ENCODE measurements around the gene LIPF.

The LIPF gene

DNA sequence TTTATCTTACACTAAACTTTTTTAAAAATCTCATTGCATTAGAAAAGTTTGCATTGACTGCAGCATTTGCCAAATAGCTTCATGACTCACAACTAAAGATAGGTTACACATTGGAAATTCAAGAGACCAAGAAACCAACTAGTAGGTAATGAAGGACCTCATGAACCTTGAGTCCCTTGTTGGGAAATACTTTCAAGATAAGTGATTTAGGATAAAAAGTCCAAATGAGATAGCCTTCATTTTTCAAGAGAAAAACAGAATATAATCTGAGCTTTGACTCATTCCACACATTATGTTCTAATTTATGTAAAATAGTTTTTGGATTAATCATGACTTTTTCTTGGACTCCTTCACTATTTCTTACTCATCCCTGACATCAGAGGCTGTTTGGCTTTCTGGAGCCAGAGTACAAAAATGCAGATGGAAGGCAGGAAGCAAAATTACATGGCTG is 13.1 kb upstream of the LIPF start:
- Histone ChIP-seq H3K4me1 (no peaks in the 10 kb centered on the region), H3K27me3 (no peaks in the 10 kb centered on the region), H3K9me3 (no peaks in the 10 kb centered on the region), H3K36me3 (no peaks in the 10 kb centered on the region), H3K4me3 (ENCODE audit: low read depth, low read length) (no peak overlapping the region)
- no peak for DNase-seq
- TF ChIP-seq CTCF (IDR thresholded peaks at IDR 0.05; ENCODE audit: low read depth, low read length), result no peak

DNA sequence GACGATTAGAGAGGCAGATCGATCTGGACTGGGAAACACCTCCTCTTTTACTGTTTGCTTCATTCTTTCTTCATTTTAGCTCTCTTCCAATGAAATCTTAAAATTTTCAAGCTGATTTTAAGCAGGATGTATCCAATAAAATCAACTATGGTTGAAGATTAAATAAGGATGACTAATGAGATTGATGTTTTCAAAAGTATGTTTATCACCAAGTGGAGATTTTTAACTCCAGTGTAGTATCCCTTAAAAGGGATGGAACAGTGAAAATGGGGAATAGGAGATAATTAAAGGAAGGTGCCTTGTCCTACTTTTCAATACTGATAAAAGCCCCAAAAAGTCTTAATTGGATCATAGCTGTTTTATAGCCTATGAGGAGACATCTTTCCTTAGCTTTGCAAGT is 11.6 kb upstream of the LIPF start:
- Histone ChIP-seq H3K27me3 (no peaks in the 10 kb centered on the region), H3K4me3 (ENCODE audit: low read depth, low read length) (no peak overlapping the region), H3K9me3 (no peaks in the 10 kb centered on the region), H3K4me1 (no peaks in the 10 kb centered on the region), H3K36me3 (no peaks in the 10 kb centered on the region)
- DNase-seq, result no peak
- TF ChIP-seq CTCF (IDR thresholded peaks at IDR 0.05; ENCODE audit: low read depth, low read length), result no peak

DNA sequence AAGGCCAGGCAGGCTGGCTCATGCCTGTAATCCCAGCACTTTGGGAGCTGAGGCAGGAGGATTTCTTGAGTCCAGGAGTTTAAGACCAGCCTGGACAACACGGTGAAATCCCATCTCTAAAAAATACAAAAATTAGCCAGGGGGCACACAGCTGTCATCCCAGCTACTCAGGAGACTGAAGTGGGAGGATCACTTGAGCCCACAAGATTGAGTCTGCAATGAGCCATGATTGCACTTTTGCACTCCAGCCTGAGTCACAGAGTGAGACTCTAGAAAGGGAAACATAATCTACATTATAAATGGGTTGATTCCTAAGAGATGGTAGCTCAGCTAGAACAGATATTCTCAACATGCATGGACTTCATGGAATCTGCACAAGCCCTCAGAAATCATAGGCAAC is 6.3 kb upstream of the LIPF start:
- DNase-seq, result no peak
- H3K4me1 ChIP-seq, result no peaks in the 10 kb centered on the region
- H3K36me3 ChIP-seq, result no peaks in the 10 kb centered on the region
- TF ChIP-seq CTCF (IDR thresholded peaks at IDR 0.05; ENCODE audit: low read depth, low read length), result no peak
- H3K9me3 ChIP-seq, result no peaks in the 10 kb centered on the region
- no peaks in the 10 kb centered on the region for H3K27me3 ChIP-seq
- H3K4me3 ChIP-seq (ENCODE audit: low read depth, low read length), result no peak overlapping the region

- Histone ChIP-seq H3K36me3 (no peaks in the 10 kb centered on the region), H3K27me3 (no peaks in the 10 kb centered on the region), H3K4me1 (no peaks in the 10 kb centered on the region), H3K9me3 (no peaks in the 10 kb centered on the region), H3K4me3 (ENCODE audit: low read depth, low read length) (no peak overlapping the region)
- no peak for TF ChIP-seq CTCF (IDR thresholded peaks at IDR 0.05; ENCODE audit: low read depth, low read length)
- DNase-seq, result no peak
Observed at GRCh38 chr10:88659725-88660597, 4.3 kb upstream of the LIPF start.

DNA sequence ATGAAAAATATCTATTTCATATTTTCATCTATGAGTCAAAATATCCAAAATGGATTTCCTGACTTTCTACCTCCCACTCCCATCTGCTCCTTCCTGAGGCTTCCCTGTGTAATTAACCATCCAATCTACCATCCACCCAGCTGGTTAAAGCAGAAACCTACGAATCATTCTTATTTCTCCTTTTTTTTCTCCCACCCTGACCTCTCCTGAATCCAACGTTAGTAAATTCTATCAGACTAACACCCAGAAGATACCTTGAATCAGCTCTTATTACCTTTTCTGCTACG is 3.7 kb upstream of the LIPF start:
- Histone ChIP-seq H3K36me3 (no peaks in the 10 kb centered on the region), H3K27me3 (no peaks in the 10 kb centered on the region), H3K4me1 (no peaks in the 10 kb centered on the region), H3K9me3 (no peaks in the 10 kb centered on the region), H3K4me3 (ENCODE audit: low read depth, low read length) (no peak overlapping the region)
- no peak for TF ChIP-seq CTCF (IDR thresholded peaks at IDR 0.05; ENCODE audit: low read depth, low read length)
- no peak for DNase-seq

- H3K9me3 ChIP-seq, result no peaks in the 10 kb centered on the region
- H3K4me1 ChIP-seq, result no peaks in the 10 kb centered on the region
- no peak overlapping the region for H3K4me3 ChIP-seq (ENCODE audit: low read depth, low read length)
- no peaks in the 10 kb centered on the region for H3K36me3 ChIP-seq
- no peaks in the 10 kb centered on the region for H3K27me3 ChIP-seq
- no peak for TF ChIP-seq CTCF (IDR thresholded peaks at IDR 0.05; ENCODE audit: low read depth, low read length)
- DNase-seq, result no peak
Observed at GRCh38 chr10:88661018-88661417, 3.2 kb upstream of the LIPF start.
